K562 (cell line): Measurements from ENCODE around the gene DCAF5. TPM values are rescaled to one million over a fixed set of nuclear protein-coding genes. Genes with fewer than 3 reads are reported as not detected.

Experiments
- ATAC-seq: fragments of 200-7000 bp; cut with Tn5 transposase; 3 replicates; pipeline ENCODE4 v1.9.1; 2020; ENCODE audit warnings: moderate library complexity
- BruUV-seq: library from RNA; stranded (reverse); fragments of 400-500 nt; replicated peaks from 2 replicates; lab custom pipeline; 2021; lab: Mats Ljungman, UMichigan
- CTCF ChIA-PET: fragments of 300-600 bp; formaldehyde crosslinking; extraction: SDS; loops from one replicate; lab custom pipeline; 2021; ENCODE audit warnings: low intra/inter-chr PET ratio; lab: Yijun Ruan, JAX
- POLR2A ChIA-PET: fragments of 300-600, 350-650 bp; sonication (Branson Sonifier 250); formaldehyde crosslinking; extraction: SDS; loops from one replicate; lab custom pipeline; 2021; ENCODE audit warnings: antibody characterized with exemption, inconsistent platforms; lab: Yijun Ruan, JAX
- DNase-seq, 4 experiments: peaks; one replicate each; pipeline versions ENCODE4 v3.0.0 to v3.0.0-alpha.2; 2011 to 2018; ENCODE audit warnings: low spot score in 3 of 4, mixed read lengths in 3 of 4; ENCODE audit errors: extremely low read depth in 1 of 4
- FAIRE-seq: peaks from 2 replicates; lab custom pipeline; 2011; peaks lifted over from hg19 to GRCh38; lab: Jason Lieb, UNC
- H2AFZ ChIP-seq: 2 replicates; pipeline ENCODE4 v1.6.0; 2011; ENCODE audit warnings: low read depth, low read length, control low read depth, inconsistent platforms
- H3K27ac ChIP-seq: fragments of 200-600 bp; 3 replicates; pipeline ENCODE4 v1.8.0; 2011; ENCODE audit warnings: low read depth, mild to moderate bottlenecking, control low read depth, inconsistent platforms, low read length, moderate library complexity, mixed read lengths; ENCODE audit errors: extremely low read depth
- H3K27me3 ChIP-seq, 2 experiments: fragments of 300-600 bp in 1 of 2; 2 replicates in 1 of 2; 3 replicates in 1 of 2; pipeline versions ENCODE4 v1.6.0 to v1.8.0; 2011; ENCODE audit warnings: inconsistent platforms in 2 of 2, low read length in 2 of 2, mild to moderate bottlenecking in 1 of 2, mixed read lengths in 1 of 2, moderate library complexity in 1 of 2; ENCODE audit not compliant: control insufficient read depth in 2 of 2, insufficient read depth in 2 of 2
- H3K36me3 ChIP-seq: fragments of 300-600 bp; 3 replicates; pipeline ENCODE4 v1.8.0; 2011; ENCODE audit warnings: mild to moderate bottlenecking, low read length, inconsistent platforms; ENCODE audit not compliant: control insufficient read depth, insufficient read depth
- H3K4me1 ChIP-seq, 2 experiments: fragments of 200-600 bp in 1 of 2; replicated peaks in 1 of 2; 2 replicates in 1 of 2; 3 replicates in 1 of 2; pipeline versions ENCODE4 v1.5.1 to v1.8.0; 2011; ENCODE audit warnings: inconsistent platforms in 2 of 2, low read length in 2 of 2, mild to moderate bottlenecking in 1 of 2, mixed read lengths in 1 of 2, moderate library complexity in 1 of 2; ENCODE audit not compliant: control insufficient read depth in 2 of 2, insufficient read depth in 2 of 2
- H3K4me2 ChIP-seq: 2 replicates; pipeline ENCODE4 v1.6.1; 2011; ENCODE audit warnings: low read length, control low read depth, inconsistent platforms, mixed read lengths; ENCODE audit not compliant: insufficient read depth
- H3K4me3 ChIP-seq: fragments of 200-600 bp; sonication (generic), shearing (Covaris generic); 2 replicates; pipeline ENCODE4 v1.5.1; 2016; ENCODE audit warnings: control low read depth, inconsistent platforms
- H3K79me2 ChIP-seq: fragments of 200-600 bp; 3 replicates; pipeline ENCODE4 v1.8.0; 2011; ENCODE audit warnings: low read length, inconsistent platforms; ENCODE audit not compliant: control insufficient read depth, insufficient read depth
- H3K9ac ChIP-seq, 2 experiments: 2 replicates each; pipeline versions ENCODE4 v1.6.0 to v1.6.1; 2011; ENCODE audit warnings: low read depth in 2 of 2, low read length in 2 of 2, control low read depth in 1 of 2, inconsistent platforms in 1 of 2, mild to moderate bottlenecking in 1 of 2, mixed read lengths in 1 of 2; ENCODE audit not compliant: insufficient read depth in 1 of 2
- H3K9me1 ChIP-seq: one replicate; pipeline ENCODE4 v1.6.0; 2011; ENCODE audit warnings: inconsistent platforms, mild to moderate bottlenecking, low read length, moderate library complexity; ENCODE audit not compliant: control insufficient read depth, insufficient read depth
- H3K9me3 ChIP-seq: replicated peaks from 2 replicates; pipeline ENCODE4 v1.5.1; 2011; ENCODE audit warnings: low read depth, low read length, inconsistent platforms; ENCODE audit not compliant: control insufficient read depth, insufficient read depth
- H4K20me1 ChIP-seq: replicated peaks from 2 replicates; pipeline ENCODE4 v1.6.1; 2011; ENCODE audit warnings: low read length, inconsistent platforms, mixed read lengths; ENCODE audit not compliant: control insufficient read depth, insufficient read depth
- FUS ChIP-seq: fragments of 200-400 bp; formaldehyde crosslinking; optimal IDR thresholded peaks from 2 replicates; pipeline ENCODE3; 2017; ENCODE audit warnings: low read depth, low read length
- GTF2A2 ChIP-seq: IDR thresholded peaks from 2 replicates; pipeline ENCODE4 v1.6.1; 2016; ENCODE audit warnings: mild to moderate bottlenecking, missing genetic modification characterization, missing compliant biosample characterization
- NBN ChIP-seq: fragments of 450-650 bp; IDR thresholded peaks from 2 replicates; pipeline ENCODE4 v1.6.1; 2016; ENCODE audit warnings: low read depth, mild to moderate bottlenecking
- NONO ChIP-seq, 2 experiments: fragments of 200-400 bp in 1 of 2; fragments of 450-650 bp in 1 of 2; formaldehyde crosslinking in 1 of 2; IDR thresholded peaks; 2 replicates each; pipeline ENCODE4 v1.6.1; 2017; ENCODE audit warnings: low read depth in 2 of 2, mild to moderate bottlenecking in 2 of 2, moderate library complexity in 2 of 2, low read length in 1 of 2
- RUNX1 ChIP-seq: sonication (generic); IDR thresholded peaks from 2 replicates; pipeline ENCODE4 v1.6.1; 2016; ENCODE audit warnings: antibody characterized with exemption, low read depth
- TEAD2 ChIP-seq: fragments of 450-650 bp; IDR thresholded peaks from 2 replicates; pipeline ENCODE4 v1.6.1; 2016; ENCODE audit warnings: missing genetic modification characterization, control low read depth, missing compliant biosample characterization
- ZNF347 ChIP-seq: fragments of 450-650 bp; formaldehyde crosslinking; IDR thresholded peaks from 2 replicates; pipeline ENCODE4 v1.4.0; 2020; ENCODE audit warnings: low read depth, mild to moderate bottlenecking, moderate library complexity
- WGBS: fragments of 100-300 bp; shearing (Covaris generic); methylation state at CpG from one replicate; pipeline ENCODE4 v1.1.6; 2016; ENCODE audit warnings: low coverage, mixed read lengths; ENCODE audit not compliant: insufficient coverage; ENCODE audit errors: missing lambda C conversion rate; 5-methylcytosine and 5-hydroxymethylcytosine counted together
- in situ Hi-C: fragments of 300-500 bp; cut with MboI; formaldehyde crosslinking; loops from 4 replicates; pipeline ENCODE4 v1.15.0; 2018; ENCODE audit warnings: inconsistent platforms, mixed read lengths
- intact Hi-C: fragments of 100-400 bp; cut with micrococcal nuclease; formaldehyde crosslinking; loops from 2 replicates; pipeline ENCODE4 v1.14.2; 2022
- polyA plus RNA-seq, 8 experiments: library from polyadenylated mRNA; depleted of rRNA in 4 of 8; stranded (reverse) in 5 of 8; unstranded in 3 of 8; fragments of >200 nt; fragmentation: Nextera tagmentation in 2 of 8; fragmentation: Illumina TruSeq in 1 of 8; extraction: Ambion mirVana in 2 of 8; extraction: Trizol in 1 of 8; gene quantifications; 2 replicates each; pipeline versions ENCODE4 v1.2.1 to v1.2.3, GENCODE V29; 2011 to 2014; ENCODE audit warnings: inconsistent platforms in 1 of 8, missing spikeins in 1 of 8
- total RNA-seq, 7 experiments: library from RNA; depleted of rRNA in 6 of 7; stranded (reverse); fragments of >200 nt in 6 of 7; fragmentation: Illumina TruSeq in 2 of 7; extraction: Trizol in 2 of 7; gene quantifications; 2 replicates each; pipeline versions ENCODE4 v1.2.1 to v1.2.3, GENCODE V29; 2011 to 2021; ENCODE audit warnings: low replicate concordance in 1 of 7
- TF ChIP-seq, protein P1 (sequence below), 2 experiments: fragments of 450-650 bp; IDR thresholded peaks; 2 replicates each; pipeline ENCODE4 v1.6.1; 2018; ENCODE audit warnings: mild to moderate bottlenecking in 2 of 2, low read depth in 1 of 2; ENCODE audit not compliant: partially characterized antibody in 2 of 2
- TF ChIP-seq, protein P2 (sequence below): fragments of 250-450 bp; sonication (Bioruptor Pico); IDR thresholded peaks from 2 replicates; pipeline ENCODE4 v1.4.0; 2020; ENCODE audit warnings: mild to moderate bottlenecking, moderate library complexity

DCAF5 gene
- total and polyA plus RNA-seq, 9 of the 15 experiments (the other 6 are each of a cell fraction or from before 2014, with no cell fraction given): 5.6 to 24.1 (median 12.7) TPM

DNA sequence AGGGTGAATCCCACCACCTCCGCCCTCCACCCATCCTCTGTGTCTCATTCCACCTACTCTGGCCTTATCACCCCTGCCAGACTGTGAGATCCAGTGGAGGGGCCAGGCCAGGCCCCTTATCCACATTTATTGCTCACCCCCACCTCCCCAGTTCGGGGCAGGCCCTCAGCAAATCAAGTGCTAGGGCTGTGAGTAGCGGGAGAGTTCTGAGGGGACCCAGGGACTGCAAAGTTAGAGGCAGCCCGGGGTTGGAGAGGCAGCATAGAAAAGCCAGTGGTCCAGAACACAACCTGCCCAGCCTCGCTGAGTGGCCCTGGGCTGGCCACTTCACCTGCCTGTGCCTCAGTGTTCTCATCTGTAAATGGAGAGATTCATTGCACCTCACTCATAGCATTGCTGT lies 146.6 kb downstream of the DCAF5 start:
- Histone ChIP-seq H3K9me1 (no peaks in the 10 kb centered on the region), H3K9me3 (no peaks in the 10 kb centered on the region), H3K4me2 (no peak overlapping the region), H3K79me2 (no peaks in the 10 kb centered on the region), H3K27me3 (0 out of 5 replicates have a peak, but pooled peaks cover 0 to 5% of the 10 kb centered on the region in 2 experiments), H3K27ac (no peak overlapping the region), H3K4me3 (no peak overlapping the region), H3K4me1 (peaks cover 0 to 4% of the 10 kb centered on the region in 2 experiments; a peak in 2 of 5 replicates), H3K36me3 (no peaks in the 10 kb centered on the region), H3K9ac (no peak overlapping the region), H2AFZ (no peak overlapping the region), H4K20me1 (no peaks in the 10 kb centered on the region)
- DNase-seq (peak in 3 of 4 experiments; percentile 10 to 15 (median 14)), FAIRE-seq (no peak), ATAC-seq (no peak)
- TF ChIP-seq RUNX1 (no peak), NBN (no peak), FUS (no peak), NONO (IDR thresholded peaks at IDR 0.05; ENCODE audit: low read depth in 2 of 2, low read length in 1 of 2) (no peak), TEAD2 (tag) (no peak), ZNF347 (CRISPR knock-in tag) (no peak), GTF2A2 (tag) (no peak)
- TF ChIP-seq, protein P1, sequence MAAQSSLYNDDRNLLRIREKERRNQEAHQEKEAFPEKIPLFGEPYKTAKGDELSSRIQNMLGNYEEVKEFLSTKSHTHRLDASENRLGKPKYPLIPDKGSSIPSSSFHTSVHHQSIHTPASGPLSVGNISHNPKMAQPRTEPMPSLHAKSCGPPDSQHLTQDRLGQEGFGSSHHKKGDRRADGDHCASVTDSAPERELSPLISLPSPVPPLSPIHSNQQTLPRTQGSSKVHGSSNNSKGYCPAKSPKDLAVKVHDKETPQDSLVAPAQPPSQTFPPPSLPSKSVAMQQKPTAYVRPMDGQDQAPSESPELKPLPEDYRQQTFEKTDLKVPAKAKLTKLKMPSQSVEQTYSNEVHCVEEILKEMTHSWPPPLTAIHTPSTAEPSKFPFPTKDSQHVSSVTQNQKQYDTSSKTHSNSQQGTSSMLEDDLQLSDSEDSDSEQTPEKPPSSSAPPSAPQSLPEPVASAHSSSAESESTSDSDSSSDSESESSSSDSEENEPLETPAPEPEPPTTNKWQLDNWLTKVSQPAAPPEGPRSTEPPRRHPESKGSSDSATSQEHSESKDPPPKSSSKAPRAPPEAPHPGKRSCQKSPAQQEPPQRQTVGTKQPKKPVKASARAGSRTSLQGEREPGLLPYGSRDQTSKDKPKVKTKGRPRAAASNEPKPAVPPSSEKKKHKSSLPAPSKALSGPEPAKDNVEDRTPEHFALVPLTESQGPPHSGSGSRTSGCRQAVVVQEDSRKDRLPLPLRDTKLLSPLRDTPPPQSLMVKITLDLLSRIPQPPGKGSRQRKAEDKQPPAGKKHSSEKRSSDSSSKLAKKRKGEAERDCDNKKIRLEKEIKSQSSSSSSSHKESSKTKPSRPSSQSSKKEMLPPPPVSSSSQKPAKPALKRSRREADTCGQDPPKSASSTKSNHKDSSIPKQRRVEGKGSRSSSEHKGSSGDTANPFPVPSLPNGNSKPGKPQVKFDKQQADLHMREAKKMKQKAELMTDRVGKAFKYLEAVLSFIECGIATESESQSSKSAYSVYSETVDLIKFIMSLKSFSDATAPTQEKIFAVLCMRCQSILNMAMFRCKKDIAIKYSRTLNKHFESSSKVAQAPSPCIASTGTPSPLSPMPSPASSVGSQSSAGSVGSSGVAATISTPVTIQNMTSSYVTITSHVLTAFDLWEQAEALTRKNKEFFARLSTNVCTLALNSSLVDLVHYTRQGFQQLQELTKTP (IDR thresholded peaks at IDR 0.05; ENCODE audit: low read depth in 1 of 2, partially characterized antibody in 2 of 2): no peak
- TF ChIP-seq, protein P2, sequence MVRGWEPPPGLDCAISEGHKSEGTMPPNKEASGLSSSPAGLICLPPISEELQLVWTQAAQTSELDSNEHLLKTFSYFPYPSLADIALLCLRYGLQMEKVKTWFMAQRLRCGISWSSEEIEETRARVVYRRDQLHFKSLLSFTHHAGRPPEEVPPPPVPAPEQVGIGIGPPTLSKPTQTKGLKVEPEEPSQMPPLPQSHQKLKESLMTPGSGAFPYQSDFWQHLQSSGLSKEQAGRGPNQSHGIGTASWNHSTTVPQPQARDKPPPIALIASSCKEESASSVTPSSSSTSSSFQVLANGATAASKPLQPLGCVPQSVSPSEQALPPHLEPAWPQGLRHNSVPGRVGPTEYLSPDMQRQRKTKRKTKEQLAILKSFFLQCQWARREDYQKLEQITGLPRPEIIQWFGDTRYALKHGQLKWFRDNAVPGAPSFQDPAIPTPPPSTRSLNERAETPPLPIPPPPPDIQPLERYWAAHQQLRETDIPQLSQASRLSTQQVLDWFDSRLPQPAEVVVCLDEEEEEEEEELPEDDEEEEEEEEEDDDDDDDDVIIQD: no peak
- BruUV-seq: no TSS peak
- WGBS: 18% methylated on average over 4 of the region's 5 CpGs
- in situ Hi-C loops (no loop called here), intact Hi-C loops (loop anchor here (10.0 kb wide), 1 partner anchor 92 kb away; no protein-coding TSS in a partner anchor)
- ChIA-PET POLR2A (no interaction called here), CTCF (no interaction called here)
